Type B pancreatic cell (in vitro differentiated cells): ENCODE measurements around the gene RRAGD. TPM values are rescaled to one million over a fixed set of nuclear protein-coding genes. Genes with fewer than 3 reads are reported as not detected.

ENCODE experiments used
- DNase-seq: peaks from one replicate; pipeline ENCODE4 v3.0.0; 2021; ENCODE audit warnings: mixed read lengths; ENCODE audit not compliant: unreplicated experiment; ENCODE audit errors: extremely low spot score
- H3K27ac Mint-ChIP-seq: 2 replicates; pipeline ENCODE4 v1.8.0; 2021; ENCODE audit warnings: mild to moderate bottlenecking, mixed read lengths
- H3K27me3 Mint-ChIP-seq: 2 replicates; pipeline ENCODE4 v1.8.0; 2021; ENCODE audit warnings: mixed read lengths
- H3K36me3 Mint-ChIP-seq: 2 replicates; pipeline ENCODE4 v1.8.0; 2021; ENCODE audit warnings: mixed read lengths
- H3K4me1 Mint-ChIP-seq: one replicate; pipeline ENCODE4 v1.8.0; 2021; ENCODE audit warnings: mixed read lengths; ENCODE audit not compliant: unreplicated experiment
- H3K4me3 Mint-ChIP-seq: 2 replicates; pipeline ENCODE4 v1.8.0; 2021; ENCODE audit warnings: mild to moderate bottlenecking, mixed read lengths
- H3K9me3 Mint-ChIP-seq: 2 replicates; pipeline ENCODE4 v1.8.0; 2021; ENCODE audit warnings: mixed read lengths
- CTCF ChIP-seq: fragments of 200-600 bp; sonication (generic); conservative IDR thresholded peaks from 2 replicates; pipeline ENCODE4 v1.5.0; 2021; ENCODE audit warnings: antibody characterized with exemption, mild to moderate bottlenecking
- long read RNA-seq: library from polyadenylated mRNA; unstranded; transcript quantifications from one replicate; pipeline ENCODE4 v2.0.0, GENCODE V29; 2020
- total RNA-seq: library from RNA; stranded (reverse); gene quantifications from 2 replicates; pipeline ENCODE4 v1.2.1, GENCODE V29; 2021; ENCODE audit warnings: low replicate concordance

The RRAGD gene
- total RNA-seq, result 18.0 and 19.7 TPM in 2 replicates
- long read RNA-seq, partial matches to known transcripts, result 0 of 7 reads
- long read RNA-seq, other reads (novel, unspliced or antisense), result 7 of 7 reads

- DNase-seq, result peak; percentile 75
- Mint-ChIP-seq H3K4me1 (peaks cover 28% of the 10 kb centered on the region), H3K27ac (peak within 1 kb of the TSS; percentile 90)
Measured at GRCh38 chr6:89412071-89413005, at the start of gene RRAGD. RRAGD (minus strand) TSS chr6:89412273; CDS start chr6:89411993, 280 bp downstream.

GRCh38 chr6:89460713-89461112 is 48.6 kb upstream of the RRAGD start:
- no peak overlapping the region for H3K4me3 Mint-ChIP-seq
- no peaks in the 10 kb centered on the region for H3K9me3 Mint-ChIP-seq
- no peak for DNase-seq
- no peaks in the 10 kb centered on the region for H3K27me3 Mint-ChIP-seq
- no peak overlapping the region for H3K27ac Mint-ChIP-seq
- peaks cover 8% of the 10 kb centered on the region for H3K36me3 Mint-ChIP-seq
- TF ChIP-seq CTCF, result no peak
- peaks cover 5% of the 10 kb centered on the region for H3K4me1 Mint-ChIP-seq

More at GRCh38 chr6:89412071-89413005, at the start of gene RRAGD:
- H3K9me3 Mint-ChIP-seq, result no peaks in the 10 kb centered on the region
- no peaks in the 10 kb centered on the region for H3K36me3 Mint-ChIP-seq
- TF ChIP-seq CTCF, result no peak
- peak within 1 kb of the TSS; percentile 95 for H3K4me3 Mint-ChIP-seq
- H3K27me3 Mint-ChIP-seq, result peaks cover 46% of the 10 kb centered on the region

GRCh38 chr6:89459501-89459900 is 47.4 kb upstream of the RRAGD start:
- H3K27me3 Mint-ChIP-seq, result no peaks in the 10 kb centered on the region
- peaks cover 1% of the 10 kb centered on the region for H3K4me1 Mint-ChIP-seq
- no peak for TF ChIP-seq CTCF
- H3K27ac Mint-ChIP-seq, result no peak overlapping the region
- no peak overlapping the region for H3K4me3 Mint-ChIP-seq
- H3K9me3 Mint-ChIP-seq, result no peaks in the 10 kb centered on the region
- no peak for DNase-seq
- peaks cover 8% of the 10 kb centered on the region for H3K36me3 Mint-ChIP-seq

- no peak for TF ChIP-seq CTCF
- H3K36me3 Mint-ChIP-seq, result peaks cover 8% of the 10 kb centered on the region
- H3K4me3 Mint-ChIP-seq, result no peak overlapping the region
- H3K9me3 Mint-ChIP-seq, result no peaks in the 10 kb centered on the region
- H3K27me3 Mint-ChIP-seq, result no peaks in the 10 kb centered on the region
- DNase-seq, result no peak
- H3K27ac Mint-ChIP-seq, result no peak overlapping the region
- no peaks in the 10 kb centered on the region for H3K4me1 Mint-ChIP-seq
Measured at GRCh38 chr6:89458704-89459103, 46.6 kb upstream of the RRAGD start.

- no peaks in the 10 kb centered on the region for H3K9me3 Mint-ChIP-seq
- no peak for DNase-seq
- no peaks in the 10 kb centered on the region for H3K27me3 Mint-ChIP-seq
- no peak overlapping the region for H3K4me3 Mint-ChIP-seq
- TF ChIP-seq CTCF, result no peak
- peaks cover 8% of the 10 kb centered on the region for H3K36me3 Mint-ChIP-seq
- H3K27ac Mint-ChIP-seq, result no peak overlapping the region
- H3K4me1 Mint-ChIP-seq, result no peaks in the 10 kb centered on the region
Measured at GRCh38 chr6:89454300-89454699, 42.2 kb upstream of the RRAGD start.
